Suppressor macrophage treated with lipopolysaccharide for 1 hour (primary cell): ENCODE results near the gene SPECC1L.

Experiments
- DNase-seq, 3 donors: peaks; one replicate each; pipeline ENCODE4 v3.0.0-alpha.2; 2020 to 2022

Gene SPECC1L

DNA sequence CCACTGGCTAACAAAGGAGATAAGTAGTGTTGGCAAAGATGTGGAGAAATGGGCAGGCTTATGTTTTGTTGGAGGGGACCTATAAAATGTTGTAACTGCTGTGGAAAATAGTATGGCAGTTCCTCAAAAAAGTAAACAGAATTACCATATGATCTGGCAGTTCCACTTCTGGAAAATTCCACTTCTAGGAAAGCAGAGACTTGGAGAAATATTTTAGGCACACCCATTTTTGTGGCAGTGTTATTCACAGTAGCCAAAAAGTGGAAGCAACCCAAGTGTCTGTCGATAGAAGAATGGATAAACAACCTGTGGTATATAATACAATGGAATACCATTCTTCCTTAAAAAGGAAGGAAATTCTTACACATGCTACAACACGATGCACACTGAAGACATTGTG is 99.8 kb downstream of the SPECC1L start:
- peak; percentile 38 to 63 (median 50) for DNase-seq

DNA sequence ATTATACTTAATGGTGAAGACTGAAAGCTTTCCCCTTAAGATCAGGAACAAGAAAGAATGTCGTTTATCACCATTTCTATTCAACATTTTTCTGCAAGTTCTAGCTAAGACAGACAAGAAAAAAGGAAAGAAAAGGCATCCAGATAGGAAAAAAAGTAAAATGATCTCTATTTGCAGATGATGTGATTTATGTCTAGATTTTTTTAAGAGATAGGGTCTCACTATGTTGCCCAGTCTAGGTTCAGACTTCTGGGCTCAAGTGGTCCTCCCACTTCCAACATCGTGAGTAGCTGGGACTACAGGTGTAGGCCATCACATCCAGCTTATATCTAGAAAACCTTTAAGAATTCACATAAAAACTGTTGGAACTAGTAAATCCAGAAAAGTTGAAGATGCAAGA is 105.4 kb downstream of the SPECC1L start:
- DNase-seq: no peak

DNA sequence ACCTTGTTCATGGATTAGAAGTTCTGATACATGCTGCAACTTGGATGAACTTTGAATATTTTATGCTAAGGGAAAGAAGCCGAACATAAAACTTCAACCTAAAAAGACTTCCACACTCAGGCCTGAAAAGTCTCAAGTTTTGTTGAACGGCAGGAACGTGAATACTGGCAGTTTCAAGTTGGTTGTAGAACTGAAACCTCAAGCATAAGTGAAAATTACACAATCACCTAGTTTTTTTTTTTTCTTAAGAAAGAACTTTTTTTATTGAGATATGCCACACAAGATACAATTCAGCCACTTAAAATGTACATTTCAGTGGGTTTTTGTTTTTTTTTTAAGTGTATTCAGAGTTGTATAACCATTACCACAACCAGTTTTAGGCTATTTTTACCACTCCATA is 106.0 kb downstream of the SPECC1L start:
- peak; percentile 27 to 56 (median 53) for DNase-seq

DNA sequence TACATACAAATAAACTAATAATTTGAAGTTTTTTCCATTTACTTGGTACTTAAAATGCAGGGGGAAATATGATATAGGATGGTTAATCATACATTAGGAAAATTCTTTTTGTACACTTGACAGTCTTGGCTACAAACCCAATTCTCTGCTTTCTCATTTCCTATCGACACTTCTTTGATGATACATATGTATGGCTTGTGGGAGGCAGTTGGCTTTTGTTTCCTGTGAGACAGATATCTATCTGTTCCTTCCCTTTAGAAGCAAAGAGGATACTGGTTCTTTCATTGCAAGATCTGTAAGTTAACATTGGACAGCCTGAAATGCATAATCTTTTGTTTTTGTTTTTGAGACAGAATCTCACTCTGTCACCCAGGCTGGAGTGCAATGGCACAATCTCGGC is 108.9 kb downstream of the SPECC1L start:
- DNase-seq: no peak

DNA sequence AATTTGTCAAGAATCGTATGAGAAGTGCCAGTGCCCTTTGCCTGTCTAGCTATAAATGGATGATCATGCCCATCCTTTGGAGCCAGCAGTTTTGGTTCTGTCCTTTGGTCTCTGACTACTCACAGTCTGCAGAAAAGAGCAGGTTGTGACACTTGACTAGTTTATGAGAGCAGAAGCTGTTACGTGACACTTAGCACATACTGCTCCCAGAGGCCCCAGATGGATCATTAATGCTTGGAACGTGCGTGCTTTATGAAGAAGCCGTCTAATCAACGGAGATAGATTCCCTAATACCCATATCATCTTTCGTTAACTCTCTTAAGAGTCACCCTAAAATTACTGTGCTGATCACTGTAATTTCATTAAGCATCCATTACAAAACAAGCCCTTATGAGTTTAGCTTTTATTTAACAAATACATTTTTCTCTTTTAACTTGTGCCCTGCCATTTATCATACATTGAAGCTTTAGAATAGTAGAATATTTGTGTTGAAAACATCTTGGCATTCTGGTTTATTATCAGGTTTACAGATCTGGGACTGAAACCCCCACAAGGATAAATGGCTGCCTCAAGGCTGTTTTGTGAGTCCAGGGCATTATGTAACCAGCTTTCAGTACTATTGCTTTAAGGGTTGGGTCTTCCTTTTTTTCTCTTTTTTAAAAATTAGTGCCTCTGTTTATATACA is 109.7 kb downstream of the SPECC1L start:
- no peak for DNase-seq

DNA sequence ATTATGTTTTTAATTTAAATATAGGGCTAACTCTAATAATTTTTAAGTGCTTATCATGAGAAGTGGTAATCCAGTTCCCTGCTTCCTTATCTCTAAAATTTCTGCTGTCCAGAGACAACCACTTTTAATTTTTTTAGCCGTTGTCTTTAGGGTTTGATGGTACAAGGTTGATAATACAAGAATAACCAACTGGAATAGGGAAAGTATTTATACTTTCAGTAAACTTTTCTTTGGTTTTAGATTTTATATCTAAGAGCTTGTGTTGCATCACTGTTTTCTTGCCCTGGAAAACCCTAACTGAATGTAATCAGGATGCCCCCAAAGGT is 110.2 kb downstream of the SPECC1L start:
- no peak for DNase-seq

DNA sequence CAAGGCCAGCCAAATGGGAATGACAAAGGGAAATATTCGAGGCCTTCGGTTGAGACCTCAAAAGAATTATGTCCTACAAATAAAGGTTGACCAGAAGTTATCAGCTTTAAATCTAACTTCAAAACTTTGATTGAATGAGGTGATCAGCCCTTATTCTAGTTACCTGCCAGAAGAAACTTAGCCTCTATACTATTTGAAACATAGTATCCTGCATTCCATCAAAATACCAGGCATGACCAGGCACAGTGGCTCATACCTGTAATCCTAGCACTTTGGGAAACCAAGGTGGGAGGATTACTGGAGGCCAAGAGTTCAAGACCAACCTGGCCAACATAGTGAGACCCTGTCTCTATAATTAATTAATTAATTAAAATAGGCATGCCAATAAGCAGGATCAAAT is 112.4 kb downstream of the SPECC1L start:
- no peak for DNase-seq

DNA sequence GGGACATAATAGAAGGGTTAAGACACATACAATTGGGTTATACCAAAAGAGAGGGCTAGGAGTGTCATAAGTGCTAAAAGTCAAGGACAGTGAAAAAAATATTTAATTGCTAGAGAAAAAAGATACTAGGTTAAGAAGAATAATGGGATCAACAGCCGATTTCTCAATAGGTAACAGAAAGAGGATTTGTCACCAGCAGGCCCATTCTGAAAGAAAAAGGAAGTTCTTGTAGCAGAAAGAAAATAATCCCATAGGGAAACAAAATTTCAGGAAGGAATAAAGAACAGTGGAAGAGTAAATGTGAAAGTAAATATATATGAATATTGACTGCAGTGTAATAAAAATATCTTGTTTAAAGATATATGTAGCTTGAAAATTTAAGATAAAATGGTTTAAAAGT is 113.5 kb downstream of the SPECC1L start:
- peak; percentile 39 to 72 (median 71) for DNase-seq

DNA sequence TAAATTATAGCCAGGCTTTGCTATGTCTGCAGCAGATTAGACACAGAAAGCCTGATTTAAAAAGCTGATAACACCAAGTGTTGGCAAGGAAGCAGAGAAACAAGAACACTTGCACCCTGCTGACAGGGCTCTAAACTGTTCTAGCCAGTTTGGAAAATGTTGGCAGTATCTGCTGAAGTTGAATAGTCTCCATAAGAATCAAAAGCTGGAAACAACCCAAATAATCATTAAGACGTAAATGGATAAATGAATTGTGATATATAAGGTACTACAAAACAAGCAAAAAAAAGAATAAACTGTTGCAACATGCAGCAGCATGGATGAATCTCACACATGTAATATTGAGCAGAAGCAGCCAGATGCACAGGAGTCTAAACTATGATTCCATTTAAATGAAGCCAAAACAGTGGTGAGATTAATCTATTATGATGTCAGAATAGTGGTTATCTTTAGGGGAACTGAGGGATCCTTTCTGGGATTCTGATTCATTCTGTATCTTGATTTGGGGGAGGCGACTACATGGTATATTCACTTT is 116.4 kb downstream of the SPECC1L start:
- no peak for DNase-seq

DNA sequence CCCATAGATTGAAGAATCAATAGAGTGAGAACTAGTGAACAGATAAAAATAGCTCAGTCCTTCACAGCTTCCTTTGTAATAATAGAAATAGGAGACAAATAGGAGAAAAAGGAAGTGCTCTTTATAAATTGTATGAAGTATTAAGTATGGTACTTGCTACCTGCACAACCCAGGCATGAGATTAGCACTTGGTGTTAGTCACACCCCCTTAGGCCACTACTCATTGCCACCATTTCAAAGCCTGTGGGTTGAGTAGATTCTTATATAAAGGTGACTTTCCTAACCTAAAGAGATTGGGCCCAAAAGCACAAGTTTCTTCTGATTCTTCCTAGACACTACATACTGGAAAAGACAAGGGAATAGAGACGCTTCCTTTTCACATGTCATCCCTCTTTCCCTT is 119.0 kb downstream of the SPECC1L start:
- DNase-seq: no peak

DNA sequence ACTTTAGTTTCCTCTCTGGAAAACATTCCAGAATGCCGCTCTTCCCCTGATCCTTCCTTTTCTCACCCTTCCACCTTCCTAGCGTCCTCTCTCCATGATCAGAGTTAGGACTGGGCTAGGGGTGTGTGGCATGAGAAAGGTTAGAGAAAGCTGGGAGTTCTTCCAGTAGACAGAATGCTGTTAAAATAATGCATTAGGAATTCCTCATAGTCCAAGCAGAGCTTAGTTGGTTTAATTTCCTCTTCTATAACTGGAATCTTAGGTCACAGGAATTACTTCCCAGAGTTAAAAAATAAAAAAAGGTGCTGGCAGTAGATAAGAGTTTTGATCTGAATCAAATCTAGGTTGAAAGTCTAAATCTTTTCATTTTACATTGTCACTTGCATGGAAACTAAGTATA is 119.5 kb downstream of the SPECC1L start:
- DNase-seq: no peak

DNA sequence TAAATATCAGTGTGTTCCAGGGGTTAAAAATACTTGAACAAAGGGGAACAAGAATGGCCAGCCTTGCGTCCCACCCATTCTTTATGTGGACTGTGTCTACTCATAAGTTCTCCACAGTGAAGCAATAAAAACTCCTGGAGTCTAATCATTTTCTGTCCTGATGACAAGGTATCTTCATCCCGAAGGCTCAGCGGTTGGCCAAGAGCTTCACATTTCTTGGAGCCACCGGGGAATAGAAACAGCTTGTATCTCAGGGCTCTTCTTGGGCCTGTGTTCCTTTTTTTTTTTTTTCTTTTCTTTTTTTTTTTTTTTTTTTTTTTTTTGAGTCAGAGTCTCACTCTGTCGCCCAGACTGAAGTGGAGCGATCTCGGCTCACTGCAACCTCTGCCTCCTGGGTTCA is 119.9 kb downstream of the SPECC1L start:
- DNase-seq: peak in 2 of 3 donors; percentile 22 to 48

DNA sequence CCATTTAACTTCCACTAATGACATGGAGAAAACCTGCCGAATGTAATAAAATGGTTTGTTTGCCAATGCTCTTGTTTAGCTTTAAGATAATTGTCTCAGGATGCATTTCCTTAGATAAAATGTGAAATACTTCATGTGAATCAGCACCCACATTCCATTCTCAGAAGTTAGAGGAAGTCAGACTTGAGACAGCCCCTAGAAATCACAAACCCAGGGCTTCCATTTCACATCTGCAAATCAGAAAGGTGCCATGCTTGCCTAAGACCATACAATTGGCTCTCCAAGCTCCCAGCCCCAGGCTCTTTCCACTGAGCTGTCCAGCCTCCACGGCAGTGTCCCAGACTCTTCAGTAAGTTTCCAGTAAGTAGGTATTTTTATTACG is 121.2 kb downstream of the SPECC1L start:
- peak in 2 of 3 donors; percentile 23 to 51 for DNase-seq

DNA sequence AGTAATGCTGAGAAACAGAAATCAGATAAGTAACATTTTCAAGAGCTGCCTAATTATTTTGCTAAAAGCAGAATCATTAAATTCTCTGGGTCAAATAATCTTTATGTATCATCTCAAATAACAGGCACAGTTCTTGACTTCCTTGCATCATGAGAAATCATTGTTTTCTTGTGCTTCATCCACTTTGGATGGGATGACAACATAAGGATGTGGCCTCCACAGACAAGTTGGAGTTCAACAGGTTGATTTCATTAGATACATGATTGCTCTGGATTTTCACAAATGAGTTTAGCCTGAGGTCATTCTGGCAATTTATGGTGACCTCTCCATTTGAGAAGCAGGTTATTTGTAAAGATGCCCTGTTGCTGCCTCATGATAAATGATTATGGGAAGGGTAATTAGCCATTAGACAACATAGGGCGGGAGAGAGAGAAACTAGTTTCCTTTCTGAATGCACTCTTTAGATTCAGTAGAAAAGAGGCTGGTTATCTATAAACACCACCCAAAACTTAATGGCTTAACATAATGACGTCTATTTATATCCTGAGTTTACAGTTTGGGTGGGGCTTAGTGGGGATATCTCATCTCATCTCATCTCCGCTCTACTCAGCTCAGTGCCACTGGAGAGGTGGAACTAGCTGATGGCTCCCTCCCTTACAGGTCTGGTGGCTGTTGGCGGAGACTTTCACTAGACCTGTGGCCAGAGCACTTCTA is 121.7 kb downstream of the SPECC1L start:
- no peak for DNase-seq

DNA sequence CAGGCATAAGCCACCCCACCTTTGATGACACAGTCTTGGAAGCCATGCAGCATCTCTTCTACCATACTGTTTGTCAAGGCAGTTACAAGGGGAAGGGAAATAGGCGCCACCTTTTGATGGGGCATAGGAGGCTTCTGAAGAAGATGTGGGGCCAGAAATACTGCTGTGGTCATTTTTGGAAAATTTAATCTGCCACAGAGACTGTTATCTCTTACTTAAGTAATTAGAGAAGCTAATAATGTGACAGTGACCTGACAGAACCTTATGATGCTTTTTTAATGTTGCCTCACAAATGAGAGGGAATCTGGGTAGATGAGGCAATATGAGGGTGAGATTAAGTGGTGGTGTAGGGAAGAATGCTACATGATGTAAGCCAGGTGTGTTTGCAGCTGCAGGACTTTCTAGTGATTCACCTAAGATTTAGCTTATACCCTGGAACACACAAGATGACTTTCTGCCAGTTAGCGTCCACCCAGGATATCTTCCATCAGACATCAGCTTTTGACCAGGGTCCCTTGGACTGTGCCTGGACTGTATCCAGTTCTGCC is 122.5 kb downstream of the SPECC1L start:
- no peak for DNase-seq

DNA sequence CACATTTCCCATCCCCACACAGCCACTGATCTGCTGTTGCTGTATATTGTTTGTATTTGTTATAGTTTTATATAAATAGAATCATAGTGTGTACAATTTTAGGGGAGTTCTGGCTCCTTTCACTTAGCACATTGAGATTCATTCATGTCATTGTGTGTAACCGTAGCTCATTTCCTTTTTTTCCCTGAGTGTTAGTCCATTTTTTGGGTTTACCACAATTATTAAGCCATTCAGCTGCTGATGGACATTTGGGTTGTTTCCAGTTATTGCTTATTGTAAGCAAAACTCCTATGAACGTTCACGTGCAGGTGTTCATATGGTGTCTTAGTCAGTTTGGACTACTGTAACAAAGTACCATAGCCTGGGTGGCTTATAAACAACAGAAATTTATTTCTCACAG is 123.2 kb downstream of the SPECC1L start:
- DNase-seq: peak in 1 of 3 donors; percentile 36

DNA sequence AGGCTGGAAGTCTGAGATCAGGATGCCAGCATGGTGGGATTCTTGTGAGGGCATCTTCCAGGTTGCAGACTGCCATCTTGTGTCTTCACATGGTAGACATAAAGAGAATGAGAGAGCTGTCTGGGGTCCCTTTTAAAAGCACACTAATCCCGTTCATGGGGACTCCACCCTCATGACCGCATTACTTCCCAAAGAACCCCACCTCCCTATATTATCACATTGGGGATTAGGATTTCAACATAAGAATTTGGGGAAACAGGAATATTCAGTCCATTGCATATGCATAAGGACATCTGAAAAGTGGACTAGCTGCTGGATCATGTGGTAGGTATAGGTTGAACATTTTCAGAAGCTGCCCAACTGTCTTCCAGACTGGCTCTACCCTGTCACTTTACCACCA is 123.6 kb downstream of the SPECC1L start:
- DNase-seq: no peak

DNA sequence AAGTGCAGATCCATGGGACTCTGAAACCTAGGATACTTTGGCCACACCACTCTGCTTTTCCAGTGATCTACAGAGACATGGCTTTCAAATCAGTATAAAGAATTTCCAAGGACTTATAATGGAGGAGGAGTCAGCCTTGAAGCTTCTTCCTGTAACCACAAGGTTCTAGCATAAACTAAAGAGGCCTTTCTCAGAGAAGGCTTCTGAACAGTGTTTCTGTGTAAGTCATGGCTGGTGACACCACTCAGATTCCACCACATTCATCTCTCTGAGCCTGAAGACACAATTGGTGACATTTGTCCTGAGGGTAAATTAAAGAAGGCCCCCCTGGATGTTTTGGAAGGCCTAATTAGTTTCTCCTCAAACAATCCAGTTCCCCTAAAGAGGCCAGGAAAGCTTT is 127.8 kb downstream of the SPECC1L start:
- DNase-seq: no peak

DNA sequence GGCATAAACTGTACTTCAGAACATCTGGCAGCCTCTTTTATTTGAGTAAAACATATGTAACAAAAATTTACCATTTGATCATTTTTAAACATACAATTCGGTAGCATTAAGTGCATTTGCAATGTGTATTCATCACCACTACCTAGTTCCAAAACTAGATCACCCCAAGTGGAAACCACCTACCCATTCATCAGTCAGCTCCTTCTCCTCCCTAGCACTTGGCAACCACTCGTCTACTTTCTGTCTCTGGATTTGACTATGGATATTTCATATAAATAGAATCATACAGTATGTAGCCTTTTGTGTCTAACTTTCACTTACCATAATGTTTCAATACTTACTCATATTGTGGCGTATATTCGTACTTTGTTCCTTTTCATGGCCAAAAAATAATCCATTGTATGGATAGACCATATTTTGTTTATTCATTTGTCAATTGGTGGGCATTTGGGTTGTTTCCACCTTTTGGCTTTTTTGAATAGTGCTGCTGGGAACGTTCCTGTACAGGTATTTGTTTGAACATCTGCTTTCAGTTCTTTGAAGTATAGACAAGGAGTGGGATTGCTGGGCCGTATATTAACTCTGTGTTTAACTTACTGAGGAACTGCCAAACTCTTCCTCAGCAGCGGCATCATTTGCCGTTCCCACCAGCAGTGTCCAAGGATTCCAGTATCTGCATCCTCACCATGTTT is 129.5 kb downstream of the SPECC1L start:
- DNase-seq: peak; percentile 64 to 81 (median 64)

DNA sequence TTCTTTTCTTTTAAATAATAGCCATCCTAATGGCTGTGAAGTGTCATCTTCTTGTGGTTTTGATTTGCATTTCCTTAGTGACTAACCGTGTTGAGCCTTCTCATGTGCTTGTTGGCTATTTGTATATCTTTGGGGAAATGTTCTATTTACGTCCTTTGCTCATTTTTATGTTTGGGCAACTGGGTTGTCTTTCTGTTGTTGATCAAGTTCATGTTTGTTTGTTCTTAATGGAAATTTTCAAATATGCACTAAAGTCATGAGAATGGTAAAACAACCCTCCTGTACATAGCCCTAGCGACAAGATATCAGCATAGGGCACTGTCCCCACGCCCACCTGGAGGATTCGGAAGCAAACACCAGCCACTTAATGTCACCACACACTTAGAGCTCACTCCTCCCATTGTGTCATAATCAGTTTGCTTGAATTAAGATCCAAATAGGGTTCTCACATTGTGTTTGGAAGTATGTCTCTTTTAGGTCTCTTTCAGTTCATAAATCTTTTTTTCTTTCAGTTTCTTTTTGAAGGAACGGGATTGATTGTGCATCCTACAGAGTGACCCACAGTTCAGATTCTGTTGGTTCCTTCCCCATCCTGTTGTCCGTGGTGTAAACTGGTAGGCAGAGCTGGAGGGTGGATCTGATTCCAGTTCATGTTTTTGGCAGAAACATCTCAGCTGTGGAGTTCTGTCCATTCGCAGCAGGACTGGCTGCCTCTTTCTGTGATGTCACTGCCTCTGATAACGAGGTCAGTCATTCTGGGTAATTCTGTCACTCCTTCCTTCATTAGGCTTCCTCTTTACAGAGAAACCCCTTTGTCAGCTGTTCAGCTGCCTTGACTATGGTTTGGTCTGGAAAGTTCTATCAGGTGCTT is 130.3 kb downstream of the SPECC1L start:
- peak; percentile 81 to 93 (median 82) for DNase-seq

DNA sequence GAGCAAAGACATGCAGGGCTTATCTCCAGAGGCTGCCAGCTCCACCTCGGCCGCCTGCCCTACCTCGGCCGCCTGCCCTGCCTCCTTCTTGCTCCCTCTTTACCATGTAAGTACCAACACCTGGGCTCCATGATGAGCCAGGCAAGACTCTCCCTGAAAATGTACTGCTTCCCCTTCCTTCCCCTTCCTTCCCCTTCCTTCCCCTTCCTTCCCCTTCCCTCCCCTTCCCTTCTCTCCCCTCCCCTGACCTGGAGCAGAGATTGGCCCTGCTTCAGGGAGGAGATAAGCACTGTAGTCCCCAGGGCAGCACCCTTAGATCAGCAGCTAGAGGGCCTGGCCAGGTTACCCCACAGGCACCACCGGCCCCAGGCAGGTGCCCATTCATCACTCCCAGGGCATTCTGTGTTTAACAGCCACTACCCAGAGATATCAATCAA is 131.3 kb downstream of the SPECC1L start:
- DNase-seq: peak in 2 of 3 donors; percentile 20 to 39

DNA sequence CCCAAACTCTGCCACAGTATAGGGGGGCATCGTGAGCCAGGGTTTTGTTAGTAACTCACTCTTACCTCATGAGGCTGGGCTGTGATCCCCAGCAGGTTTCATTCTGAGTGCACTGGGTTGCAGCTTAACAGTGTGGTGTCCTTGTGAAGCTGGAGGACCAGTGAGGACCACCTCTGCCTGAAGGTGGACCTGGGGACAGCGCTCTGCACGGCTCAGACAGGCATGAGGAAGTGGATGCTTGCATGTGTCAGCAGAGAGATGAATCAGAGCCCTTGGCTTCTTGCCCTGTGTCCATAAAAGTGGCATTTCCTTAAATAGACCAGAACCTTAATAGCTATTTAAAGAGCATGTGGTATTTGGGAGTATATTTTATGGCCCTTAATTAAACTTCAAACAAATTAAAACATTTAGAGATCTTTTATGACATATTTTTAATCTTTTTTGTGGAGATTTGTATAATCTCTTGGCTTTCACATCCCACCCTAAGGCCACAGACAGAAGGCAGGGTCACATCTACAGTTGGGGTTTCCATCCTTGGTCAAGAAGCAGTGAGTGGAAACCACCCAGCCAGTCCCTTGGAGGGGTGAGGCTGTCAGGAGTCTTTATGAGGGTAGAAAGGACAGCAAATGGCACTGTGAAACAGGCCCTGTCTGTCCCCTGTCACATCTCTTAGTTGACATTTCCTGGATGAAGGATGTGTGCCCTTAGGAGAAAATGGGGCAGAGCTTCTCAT is 132.0 kb downstream of the SPECC1L start:
- DNase-seq: peak; percentile 94 to 98 (median 96)
